ENCODE measurements around the gene SMAGP.
A peak's percentile ranks its signal among the peaks of the same experiment; 100 is the strongest.
"Not testable (repeated sequence)": the region's sequence is repeated elsewhere in the genome, so short reads cannot be mapped to it uniquely, and the experiment has no call there.

Gene SMAGP

GRCh38 chr12:51264297-51264696 lies 5.9 kb downstream of the SMAGP start:
- no peak for DNase-seq (ENCODE audit: low spot score)

- no peak for DNase-seq (ENCODE audit: low spot score)
Observed at GRCh38 chr12:51263341-51263740, 6.9 kb downstream of the SMAGP start.

GRCh38 chr12:51262758-51263177 lies 7.4 kb downstream of the SMAGP start:
- DNase-seq (ENCODE audit: low spot score) = peak; percentile 29

- DNase-seq (ENCODE audit: low spot score) = not testable (repeated sequence)
Observed at GRCh38 chr12:51259600-51259999, 10.6 kb downstream of the SMAGP start.

- no peak for DNase-seq (ENCODE audit: low spot score)
Observed at GRCh38 chr12:51254536-51254935, 15.7 kb downstream of the SMAGP start.

GRCh38 chr12:51253276-51253675 lies 16.9 kb downstream of the SMAGP start:
- no peak for DNase-seq (ENCODE audit: low spot score)

GRCh38 chr12:51247523-51248206 lies 22.6 kb downstream of the SMAGP start:
- no peak for DNase-seq (ENCODE audit: low spot score)

GRCh38 chr12:51246254-51246853 lies 23.9 kb downstream of the SMAGP start:
- DNase-seq (ENCODE audit: low spot score) = peak; percentile 40

- no peak for DNase-seq (ENCODE audit: low spot score)
Observed at GRCh38 chr12:51245476-51246253, 24.6 kb downstream of the SMAGP start.

- DNase-seq (ENCODE audit: low spot score) = no peak
Observed at GRCh38 chr12:51244269-51244668, 25.9 kb downstream of the SMAGP start.

- DNase-seq (ENCODE audit: low spot score) = no peak
Observed at GRCh38 chr12:51242876-51243275, 27.3 kb downstream of the SMAGP start.

- no peak for DNase-seq (ENCODE audit: low spot score)
Observed at GRCh38 chr12:51242120-51242519, 28.1 kb downstream of the SMAGP start.

GRCh38 chr12:51240971-51241370 lies 29.2 kb downstream of the SMAGP start:
- no peak for DNase-seq (ENCODE audit: low spot score)

GRCh38 chr12:51238510-51239334 lies 31.5 kb downstream of the SMAGP start, which contains the start of gene DAZAP2:
DAZAP2 (plus strand) TSS chr12:51238826; CDS start chr12:51238908, 82 bp downstream.
- peak; percentile 95 for DNase-seq (ENCODE audit: low spot score)

GRCh38 chr12:51238037-51238509 lies 32.1 kb downstream of the SMAGP start:
- no peak for DNase-seq (ENCODE audit: low spot score)

- DNase-seq (ENCODE audit: low spot score) = no peak
Observed at GRCh38 chr12:51234530-51234929, 35.7 kb downstream of the SMAGP start.

GRCh38 chr12:51232642-51233041 lies 37.6 kb downstream of the SMAGP start:
- DNase-seq (ENCODE audit: low spot score) = no peak

- no peak for DNase-seq (ENCODE audit: low spot score)
Observed at GRCh38 chr12:51229116-51229809, 41.0 kb downstream of the SMAGP start.

GRCh38 chr12:51227962-51228361 lies 42.3 kb downstream of the SMAGP start:
- DNase-seq (ENCODE audit: low spot score) = no peak

GRCh38 chr12:51227112-51227511 lies 43.1 kb downstream of the SMAGP start:
- DNase-seq (ENCODE audit: low spot score) = not testable (repeated sequence)

- no peak for DNase-seq (ENCODE audit: low spot score)
Observed at GRCh38 chr12:51225771-51226170, 44.4 kb downstream of the SMAGP start.
